ENCODE results near the gene KCNAB1.
"Not testable (repeated sequence)": the region's sequence is repeated elsewhere in the genome, so short reads cannot be mapped to it uniquely, and the experiment has no call there.

The KCNAB1 gene

DNA sequence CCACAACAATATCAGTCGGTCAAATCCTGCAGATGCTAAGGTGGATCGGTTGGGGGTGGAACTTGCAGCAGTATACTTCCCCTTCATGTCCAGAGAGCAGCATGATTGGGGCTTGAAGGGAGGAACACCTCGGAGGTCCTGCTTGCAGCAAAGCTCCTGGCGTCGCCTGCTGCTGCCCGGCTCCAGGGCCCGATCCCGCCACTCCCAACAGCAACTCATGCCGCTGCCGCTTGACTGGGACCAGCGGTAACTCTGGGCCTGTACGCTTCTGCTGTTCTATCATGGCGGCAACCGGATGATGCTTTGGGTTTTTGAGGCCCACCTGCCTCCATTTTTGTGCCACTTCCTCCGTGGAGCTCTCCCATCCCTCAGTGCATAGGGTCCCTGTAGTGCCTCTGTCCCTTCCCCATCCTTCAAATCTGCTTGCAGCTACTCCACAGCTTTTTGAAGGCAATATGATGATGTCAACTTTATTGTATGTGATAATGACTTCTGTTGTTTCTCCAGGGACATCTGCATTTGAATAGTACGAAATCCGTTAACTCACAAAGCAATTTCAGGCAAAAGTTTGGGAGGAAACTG lies 56.3 kb downstream of the KCNAB1 start:
- DNase-seq: no peak

DNA sequence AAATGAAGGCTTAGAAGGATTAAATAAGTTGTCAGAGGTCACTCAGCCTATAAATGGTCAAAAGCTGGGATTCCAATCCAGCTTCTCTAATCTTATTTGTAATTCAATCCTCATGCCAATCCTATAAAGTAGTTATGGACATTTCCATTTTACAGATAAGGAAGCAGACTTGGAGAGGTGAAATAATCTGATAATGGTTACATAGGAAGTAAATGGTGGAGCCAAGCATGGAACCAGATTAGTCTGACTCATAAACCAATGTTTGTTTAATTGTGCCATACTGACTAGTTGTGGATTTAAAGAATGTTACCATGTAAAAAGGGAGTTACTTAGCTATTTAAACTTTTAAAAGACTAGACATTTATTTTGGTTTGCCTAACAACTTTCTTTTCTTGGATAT lies 59.7 kb downstream of the KCNAB1 start:
- DNase-seq: no peak

- DNase-seq: no peak
Observed at GRCh38 chr3:156181509-156181908, 61.1 kb downstream of the KCNAB1 start.

GRCh38 chr3:156183396-156183795 lies 63.0 kb downstream of the KCNAB1 start:
- DNase-seq: no peak

GRCh38 chr3:156184156-156184555 lies 63.8 kb downstream of the KCNAB1 start:
- DNase-seq: no peak

GRCh38 chr3:156187146-156187769 lies 66.9 kb downstream of the KCNAB1 start:
- DNase-seq: no peak

DNA sequence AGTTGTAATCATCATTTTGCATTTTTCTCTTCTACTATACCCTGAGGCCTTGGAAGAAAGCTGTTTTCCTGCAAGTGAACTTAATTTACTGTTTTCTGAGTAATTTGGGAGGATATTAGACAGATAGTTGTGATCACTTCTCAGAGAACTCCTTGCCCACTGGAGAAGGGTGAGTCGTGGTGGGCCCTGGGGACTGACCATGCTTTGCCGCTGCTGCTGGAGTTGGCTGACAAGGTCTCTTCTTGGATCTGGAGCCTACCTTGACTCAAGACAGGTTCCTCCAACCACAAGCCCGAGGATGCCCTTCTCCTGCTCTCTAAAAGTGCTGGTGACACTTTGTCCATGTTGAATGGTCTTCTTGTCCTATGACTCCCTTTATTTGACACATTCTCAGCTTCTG lies 68.4 kb downstream of the KCNAB1 start:
- DNase-seq: no peak

GRCh38 chr3:156189927-156190326 lies 69.5 kb downstream of the KCNAB1 start:
- DNase-seq: no peak

- not testable (repeated sequence) for DNase-seq
Observed at GRCh38 chr3:156194945-156195344, 74.6 kb downstream of the KCNAB1 start.

DNA sequence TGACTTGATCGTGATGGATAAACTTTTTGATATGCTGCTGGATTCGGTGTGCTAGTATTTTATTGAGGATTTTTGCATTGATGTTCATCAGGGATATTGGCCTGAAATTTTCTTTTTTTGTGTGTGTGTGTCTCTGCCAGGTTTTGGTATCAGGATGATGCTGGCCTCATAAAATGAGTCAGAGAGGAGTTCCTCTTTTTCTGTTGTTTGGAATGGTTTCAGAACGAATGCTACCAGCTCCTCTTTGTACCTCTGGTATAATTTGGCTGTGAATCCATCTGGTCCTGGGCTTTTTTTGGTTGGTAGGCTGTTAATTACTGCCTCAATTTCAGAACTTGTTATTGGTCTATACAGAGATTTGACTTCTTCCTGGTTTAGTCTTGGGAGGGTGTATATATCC lies 76.8 kb downstream of the KCNAB1 start:
- not testable (repeated sequence) for DNase-seq

GRCh38 chr3:156201411-156202405 lies 81.3 kb downstream of the KCNAB1 start:
- no peak for DNase-seq

GRCh38 chr3:156206157-156206556 lies 85.8 kb downstream of the KCNAB1 start:
- DNase-seq: no peak

GRCh38 chr3:156207802-156208685 lies 87.7 kb downstream of the KCNAB1 start:
- no peak for DNase-seq

DNA sequence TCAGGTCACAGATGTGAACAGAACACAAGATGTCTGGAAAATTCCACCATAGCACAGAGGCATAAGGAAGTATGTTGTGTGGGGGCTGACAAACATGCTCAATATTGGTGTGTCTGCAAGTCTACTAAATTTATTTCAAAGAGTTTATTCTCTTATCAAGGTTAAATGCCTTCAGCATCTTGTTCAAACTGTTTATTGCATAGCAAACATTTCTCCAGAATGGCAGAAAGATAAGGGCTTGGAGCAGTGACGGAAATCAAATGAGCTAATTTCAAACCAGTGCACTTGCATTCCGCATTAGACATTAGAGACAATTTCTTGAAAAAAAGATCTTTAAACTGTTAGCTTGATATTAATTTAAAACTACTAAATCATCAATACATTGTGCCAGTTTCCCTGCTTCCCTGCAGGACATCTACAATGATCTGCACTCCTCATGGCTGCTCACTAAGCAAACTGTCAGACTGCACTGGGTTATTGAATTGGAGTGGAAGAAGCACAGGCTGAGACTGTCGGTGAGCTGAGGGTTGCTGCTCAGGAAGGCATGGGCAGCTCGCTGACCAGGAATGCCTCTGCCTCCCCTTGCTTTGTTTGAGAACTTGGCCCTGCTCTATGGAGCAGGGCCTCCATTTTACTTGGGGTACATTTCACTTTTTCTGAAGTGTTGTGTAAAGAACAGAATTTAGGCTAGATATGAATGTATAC lies 89.4 kb downstream of the KCNAB1 start:
- no peak for DNase-seq

GRCh38 chr3:156211583-156211982 lies 91.2 kb downstream of the KCNAB1 start:
- DNase-seq: no peak

DNA sequence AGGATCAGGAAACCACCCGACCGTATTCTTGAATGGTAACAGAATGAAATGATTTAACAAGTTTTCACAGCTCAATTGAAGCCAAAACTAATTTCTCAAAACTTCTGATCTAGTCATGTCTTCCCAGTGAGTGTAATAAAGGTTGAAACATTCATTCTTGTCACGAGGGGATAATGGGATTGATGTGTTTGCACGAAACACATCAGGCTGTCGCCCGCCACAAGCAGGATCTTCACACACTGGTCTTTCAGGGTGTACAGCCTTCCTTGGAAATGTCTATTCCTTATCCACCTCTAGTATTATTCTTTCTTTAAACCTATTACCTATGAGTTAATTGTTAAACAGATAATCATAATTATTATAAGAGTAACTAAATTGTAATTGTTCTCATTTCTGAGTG lies 94.3 kb downstream of the KCNAB1 start:
- no peak for DNase-seq

DNA sequence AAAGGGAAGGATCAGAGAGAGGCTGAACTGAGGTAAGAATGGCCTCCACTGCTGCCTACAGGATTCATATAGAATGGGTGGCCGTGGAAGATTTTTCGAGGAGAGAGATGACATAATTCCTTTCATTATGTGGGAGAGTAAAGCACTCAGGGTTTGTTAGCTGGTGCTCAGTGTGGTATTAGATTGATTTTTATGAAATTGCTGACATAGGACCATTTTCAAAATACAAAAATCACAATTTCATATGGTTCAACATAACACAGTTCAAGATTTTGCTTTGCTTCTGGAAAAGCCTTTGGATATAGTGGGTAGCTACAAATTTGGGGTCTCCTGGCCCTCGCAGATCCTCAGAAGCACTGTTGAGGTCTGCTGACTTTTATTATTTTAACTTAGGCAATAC lies 95.4 kb downstream of the KCNAB1 start:
- DNase-seq: no peak

DNA sequence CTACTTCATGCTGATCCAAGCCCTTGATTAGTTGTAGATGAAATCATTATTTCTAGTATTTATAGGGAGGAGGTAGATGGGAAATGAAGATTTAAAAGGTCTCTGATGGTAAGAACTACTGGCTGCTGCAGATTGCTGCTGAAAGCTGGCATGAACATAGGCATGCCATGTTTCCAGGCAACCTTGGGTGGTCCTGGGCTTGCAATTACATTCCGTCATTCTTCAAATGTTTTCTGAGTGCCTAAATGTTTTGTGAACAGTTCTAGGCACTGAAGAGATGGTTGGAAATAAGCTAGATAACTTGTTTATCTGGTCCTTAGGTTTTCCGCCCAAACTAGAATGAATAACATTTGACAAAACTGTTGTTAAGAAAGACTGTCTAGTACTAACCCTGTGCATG lies 95.8 kb downstream of the KCNAB1 start:
- no peak for DNase-seq

- DNase-seq: no peak
Observed at GRCh38 chr3:156216852-156217251, 96.5 kb downstream of the KCNAB1 start.

DNA sequence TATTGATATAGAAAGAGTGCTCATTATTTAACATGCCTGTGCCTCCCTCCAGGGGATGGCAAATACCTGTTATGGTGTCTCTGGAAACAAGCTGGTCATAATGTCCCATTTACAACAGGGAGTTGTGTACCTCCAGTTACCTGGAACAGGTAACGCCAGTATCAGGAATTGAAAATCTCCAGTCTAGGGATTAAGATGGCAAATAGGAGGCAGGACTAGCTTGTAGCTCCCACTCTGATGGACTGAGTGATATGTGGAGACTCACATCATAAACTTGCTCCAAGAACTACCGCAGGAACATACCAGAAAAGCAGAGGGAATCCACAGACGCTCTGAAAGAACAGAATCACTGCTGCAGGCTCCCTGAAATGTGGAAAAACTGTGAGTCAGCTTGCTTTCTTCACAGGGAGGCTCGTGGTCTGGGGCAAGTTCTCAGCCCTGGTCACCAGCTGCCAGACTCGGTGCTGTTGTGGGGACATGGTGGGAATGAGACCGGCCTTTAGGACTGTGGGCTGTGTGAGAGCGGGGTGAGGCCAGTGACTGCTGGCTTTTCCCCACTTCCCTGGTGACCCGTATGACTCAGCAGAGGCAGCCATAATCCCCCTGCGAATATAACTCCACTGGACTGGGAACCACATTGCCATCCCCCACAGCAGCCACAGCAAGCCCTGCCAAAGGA lies 97.4 kb downstream of the KCNAB1 start:
- DNase-seq: no peak

GRCh38 chr3:156218353-156218744 lies 98.0 kb downstream of the KCNAB1 start:
- no peak for DNase-seq

- DNase-seq: not testable (repeated sequence)
Observed at GRCh38 chr3:156222381-156222780, 102.0 kb downstream of the KCNAB1 start.
